Prostate gland (tissue), 2 donors: ENCODE data around the gene ACSM6. TPM values are rescaled to one million over a fixed set of nuclear protein-coding genes. Genes with fewer than 3 reads are reported as not detected.

Experiments
- DNase-seq: peaks from one replicate; pipeline ENCODE4 v3.0.0-alpha.2; 2019; ENCODE audit warnings: low spot score
- H3K27ac ChIP-seq, 2 donors: fragments of 200-600 bp; sonication (generic); 2 replicates each; pipeline ENCODE4 v1.5.1; 2017 to 2019
- H3K27me3 ChIP-seq: fragments of 200-600 bp; sonication (generic); replicated peaks from 2 replicates; pipeline ENCODE4 v1.5.1; 2019; ENCODE audit not compliant: insufficient read depth
- H3K36me3 ChIP-seq, 2 donors: fragments of 200-600 bp; sonication (generic); 1 replicate in 1 of 2; 2 replicates in 1 of 2; pipeline versions ENCODE4 v1.5.1 to v1.8.1; 2017 to 2019
- H3K4me1 ChIP-seq: fragments of 200-600 bp; sonication (generic); replicated peaks from 2 replicates; pipeline ENCODE4 v1.5.1; 2019
- H3K4me3 ChIP-seq, 2 donors: fragments of 200-600 bp; sonication (generic); 2 replicates each; pipeline ENCODE4 v1.5.1; 2017 to 2019
- H3K9me3 ChIP-seq: fragments of 200-600 bp; sonication (generic); 2 replicates; pipeline ENCODE4 v1.5.1; 2017
- POLR2A ChIP-seq: fragments of 450-650 bp; IDR thresholded peaks from one replicate; pipeline ENCODE4 v1.6.1; 2016; ENCODE audit warnings: antibody characterized with exemption, mild to moderate bottlenecking
- POLR2AphosphoS5 ChIP-seq: sonication (generic); formaldehyde crosslinking; IDR thresholded peaks from one replicate; pipeline ENCODE4 v1.6.1; 2017; ENCODE audit warnings: antibody characterized with exemption
- WGBS: methylation state at CpG from one replicate; pipeline ENCODE4 v1.1.5; 2018; 5-methylcytosine and 5-hydroxymethylcytosine counted together
- intact Hi-C: fragments of 100-400 bp; cut with DNase I; formaldehyde crosslinking; loops from one replicate; pipeline ENCODE4 v1.14.2; 2022
- total RNA-seq, 2 donors: library from RNA; depleted of rRNA; stranded (reverse); fragments of >200 nt; gene quantifications; one replicate each; pipeline ENCODE4 v1.1.0, GENCODE V29; 2016
- TF ChIP-seq, protein P1 (sequence below), 4 experiments: fragments of 200-600 bp in 2 of 4; fragments of 450-650 bp in 2 of 4; sonication (generic) in 2 of 4; IDR thresholded peaks; 1 replicate in 3 of 4; 2 replicates in 1 of 4; pipeline ENCODE4 v1.5.1; 2016 to 2019; ENCODE audit warnings: antibody characterized with exemption in 4 of 4, mild to moderate bottlenecking in 2 of 4, moderate library complexity in 2 of 4

Gene ACSM6
- total RNA-seq, 2 donors from 2014 or later: not detected

DNA sequence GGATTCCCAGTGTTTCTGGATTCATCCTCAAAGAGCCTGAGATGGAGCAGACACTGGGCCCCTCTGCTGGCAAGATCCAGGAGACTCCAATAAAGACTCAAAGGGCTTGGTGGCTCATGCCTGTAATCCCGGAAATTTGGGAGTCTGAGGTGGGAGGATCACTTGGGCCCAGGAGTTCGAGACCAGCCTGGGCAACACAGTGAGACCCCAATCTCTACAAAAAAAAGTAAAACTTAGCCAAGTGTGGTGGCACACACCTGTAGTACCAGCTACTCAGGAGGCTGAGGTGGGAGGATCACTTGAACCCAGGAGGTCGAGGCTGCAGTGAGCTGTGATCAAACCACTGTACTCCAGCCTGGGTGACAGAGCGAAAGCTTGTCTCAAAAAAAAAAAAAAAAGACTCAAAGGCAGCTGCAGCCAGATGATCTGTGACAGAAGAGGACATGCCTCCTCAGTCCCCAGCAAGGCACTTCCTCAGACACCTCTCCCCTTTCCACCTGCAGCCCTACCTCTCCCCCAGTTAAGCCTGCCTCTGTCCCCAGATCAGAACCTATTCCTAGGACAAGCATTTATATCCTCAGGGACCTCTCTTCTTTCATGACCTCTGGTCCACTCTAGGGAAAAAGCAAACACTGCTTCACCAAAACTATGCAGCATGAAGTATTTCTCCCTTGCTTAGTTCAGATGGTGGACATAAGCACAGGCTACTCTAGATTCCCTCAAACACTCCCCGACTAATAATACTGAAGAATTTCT, 68.9 kb downstream of the ACSM6 start:
- Histone ChIP-seq H3K4me1 (no peaks in the 10 kb centered on the region), H3K27ac (no peak overlapping the region), H3K4me3 (no peak overlapping the region), H3K27me3 (no peaks in the 10 kb centered on the region), H3K36me3 (no peaks in the 10 kb centered on the region), H3K9me3 (no peaks in the 10 kb centered on the region)
- TF ChIP-seq POLR2A (no peak), POLR2AphosphoS5 (no peak)
- TF ChIP-seq, protein P1, sequence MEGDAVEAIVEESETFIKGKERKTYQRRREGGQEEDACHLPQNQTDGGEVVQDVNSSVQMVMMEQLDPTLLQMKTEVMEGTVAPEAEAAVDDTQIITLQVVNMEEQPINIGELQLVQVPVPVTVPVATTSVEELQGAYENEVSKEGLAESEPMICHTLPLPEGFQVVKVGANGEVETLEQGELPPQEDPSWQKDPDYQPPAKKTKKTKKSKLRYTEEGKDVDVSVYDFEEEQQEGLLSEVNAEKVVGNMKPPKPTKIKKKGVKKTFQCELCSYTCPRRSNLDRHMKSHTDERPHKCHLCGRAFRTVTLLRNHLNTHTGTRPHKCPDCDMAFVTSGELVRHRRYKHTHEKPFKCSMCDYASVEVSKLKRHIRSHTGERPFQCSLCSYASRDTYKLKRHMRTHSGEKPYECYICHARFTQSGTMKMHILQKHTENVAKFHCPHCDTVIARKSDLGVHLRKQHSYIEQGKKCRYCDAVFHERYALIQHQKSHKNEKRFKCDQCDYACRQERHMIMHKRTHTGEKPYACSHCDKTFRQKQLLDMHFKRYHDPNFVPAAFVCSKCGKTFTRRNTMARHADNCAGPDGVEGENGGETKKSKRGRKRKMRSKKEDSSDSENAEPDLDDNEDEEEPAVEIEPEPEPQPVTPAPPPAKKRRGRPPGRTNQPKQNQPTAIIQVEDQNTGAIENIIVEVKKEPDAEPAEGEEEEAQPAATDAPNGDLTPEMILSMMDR (IDR thresholded peaks at IDR 0.05): no peak
- 71% methylated on average over 5 of the region's 5 CpGs for WGBS
- intact Hi-C loops: no loop called here
- no peak for DNase-seq

DNA sequence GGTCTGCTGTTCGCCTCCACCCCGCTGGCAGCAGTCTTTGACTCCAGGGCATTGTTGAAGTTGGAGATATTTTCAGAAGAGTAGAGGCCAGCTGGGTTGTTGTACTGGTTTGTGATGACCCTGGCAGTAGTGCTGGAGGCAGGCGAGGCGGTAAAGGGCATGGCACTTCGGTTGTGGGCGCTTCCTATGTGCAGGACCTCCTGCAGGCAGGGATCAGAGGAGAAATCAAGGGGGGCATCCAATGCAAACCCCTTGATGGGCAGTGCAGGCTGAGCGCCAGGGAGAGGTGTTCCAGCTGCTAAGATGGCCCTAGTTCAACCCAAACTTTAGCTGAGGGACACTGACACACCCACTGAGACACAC, 69.8 kb downstream of the ACSM6 start:
- Histone ChIP-seq H3K27me3 (no peaks in the 10 kb centered on the region), H3K4me3 (no peak overlapping the region), H3K9me3 (no peaks in the 10 kb centered on the region), H3K36me3 (no peaks in the 10 kb centered on the region), H3K4me1 (no peaks in the 10 kb centered on the region), H3K27ac (no peak overlapping the region)
- TF ChIP-seq POLR2AphosphoS5 (no peak), POLR2A (no peak)
- TF ChIP-seq, protein P1 (IDR thresholded peaks at IDR 0.05): no peak
- no peak for DNase-seq
- intact Hi-C loops: no loop called here
- 79% methylated on average over 7 of the region's 7 CpGs for WGBS

DNA sequence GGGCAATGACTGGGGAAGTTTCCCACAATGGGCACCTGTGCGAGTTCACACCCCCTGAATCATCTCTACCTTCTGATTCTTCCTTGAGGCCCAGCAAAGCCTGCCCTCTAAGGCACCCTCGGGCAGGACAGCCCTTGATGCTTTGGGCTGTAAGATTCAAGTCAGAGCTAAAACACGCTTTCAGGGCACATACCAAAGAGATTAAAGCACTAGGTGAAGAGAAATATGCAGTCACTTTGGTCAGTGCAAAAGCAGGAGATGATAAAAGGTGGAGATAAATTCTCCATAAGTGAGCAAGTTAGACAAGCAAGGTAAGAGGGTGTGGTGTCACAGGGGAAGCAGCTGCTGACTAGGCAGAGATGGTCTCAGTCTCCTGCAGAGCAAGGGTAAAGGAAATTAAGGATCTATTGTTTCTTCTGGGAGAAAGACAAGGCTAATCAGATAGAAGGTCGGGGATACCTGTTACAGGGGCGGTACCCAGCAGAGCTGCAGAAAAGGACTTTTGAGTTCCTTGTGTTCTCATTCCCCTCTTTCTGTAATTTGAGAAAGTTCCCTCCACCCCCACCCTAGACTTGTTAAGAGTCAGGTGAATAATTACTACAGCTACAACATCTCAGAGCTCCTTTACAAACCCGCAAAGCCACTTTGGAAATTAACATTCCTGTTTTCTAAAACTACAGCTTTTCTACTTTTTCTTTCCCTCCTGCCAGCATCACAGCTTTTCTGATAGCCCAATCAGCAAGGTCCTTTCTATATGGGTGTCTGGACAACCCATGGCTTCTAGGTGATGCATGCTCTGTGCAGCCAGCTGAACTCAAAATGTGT, 70.4 kb downstream of the ACSM6 start:
- TF ChIP-seq POLR2A (no peak), POLR2AphosphoS5 (no peak)
- TF ChIP-seq, protein P1 (IDR thresholded peaks at IDR 0.05): no peak
- Histone ChIP-seq H3K4me1 (no peaks in the 10 kb centered on the region), H3K27ac (no peak overlapping the region), H3K27me3 (no peaks in the 10 kb centered on the region), H3K36me3 (no peaks in the 10 kb centered on the region), H3K9me3 (no peaks in the 10 kb centered on the region), H3K4me3 (no peak overlapping the region)
- intact Hi-C loops: no loop called here
- whole genome bisulfite sequencing: 67% methylated on average over 6 of the region's 6 CpGs
- DNase-seq: no peak

DNA sequence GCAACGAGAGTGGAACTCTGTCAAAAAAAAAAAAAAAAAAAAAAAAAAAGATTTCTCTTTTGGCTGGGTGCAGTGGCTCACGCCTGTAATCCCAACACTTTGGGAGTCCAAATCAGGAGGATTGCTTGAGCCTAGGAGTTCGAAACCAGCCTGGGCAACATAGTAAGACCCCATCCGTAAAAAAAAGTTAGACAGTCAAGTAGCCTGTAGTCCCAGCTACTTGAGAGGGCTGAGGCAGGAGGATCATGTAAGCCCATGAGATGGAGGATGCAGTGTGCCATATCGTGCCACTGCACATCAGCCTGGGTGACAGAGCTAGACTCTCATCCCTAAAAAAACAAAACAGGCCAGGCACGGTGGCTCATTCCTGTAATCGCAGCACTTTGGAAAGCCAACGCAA, 71.5 kb downstream of the ACSM6 start:
- Histone ChIP-seq H3K36me3 (no peaks in the 10 kb centered on the region), H3K27me3 (no peaks in the 10 kb centered on the region), H3K4me1 (no peaks in the 10 kb centered on the region), H3K4me3 (no peak overlapping the region), H3K9me3 (no peaks in the 10 kb centered on the region), H3K27ac (no peak overlapping the region)
- intact Hi-C loops: no loop called here
- 95% methylated on average over 8 of the region's 8 CpGs for WGBS
- TF ChIP-seq POLR2AphosphoS5 (no peak), POLR2A (no peak)
- TF ChIP-seq, protein P1 (IDR thresholded peaks at IDR 0.05): no peak
- DNase-seq: no peak
